ENCODE data around the gene ACER1. TPM values are rescaled to one million over a fixed set of nuclear protein-coding genes. Genes with fewer than 3 reads are reported as not detected.
"Not testable (repeated sequence)": the region's sequence is repeated elsewhere in the genome, so short reads cannot be mapped to it uniquely, and the experiment has no call there.

The ACER1 gene
- total and polyA plus RNA-seq, 4 donors = 0.07 TPM; not detected in 3

DNA sequence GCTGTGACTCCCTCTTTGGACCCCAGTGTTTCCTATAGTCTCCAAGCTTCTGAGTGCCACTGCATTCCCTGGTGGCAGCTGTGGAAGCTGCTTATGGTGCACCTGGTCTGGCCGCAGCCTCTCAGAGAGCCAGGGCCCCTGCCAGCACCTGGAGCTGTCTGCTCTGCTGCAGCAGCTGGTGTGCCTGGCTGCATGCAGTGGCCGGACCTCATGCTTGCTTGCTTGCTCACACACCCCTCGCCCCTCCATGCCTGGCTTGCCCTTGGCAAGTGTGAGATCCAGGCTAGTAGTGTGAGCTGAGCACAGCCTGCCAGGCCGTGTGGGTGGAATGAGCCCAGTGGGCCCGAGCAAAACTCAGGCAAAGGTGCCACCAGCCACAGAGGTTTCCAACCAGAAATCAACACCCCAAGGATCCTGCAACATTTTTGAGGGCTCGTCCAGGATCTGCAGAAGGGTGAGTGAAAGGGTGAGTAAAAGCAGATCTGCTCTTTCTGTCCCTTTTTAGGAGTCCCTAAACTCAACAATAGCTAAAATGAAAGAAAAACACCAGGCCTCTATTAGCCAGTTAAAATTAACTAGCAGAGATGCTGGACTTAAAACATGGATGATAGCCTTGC, 46.0 kb downstream of the ACER1 start:
- H3K36me3 ChIP-seq (ENCODE audit: control insufficient read depth in 4 of 4, insufficient read depth in 3 of 4, low read depth in 1 of 4, low read length in 3 of 4) = no peaks in the 10 kb centered on the region
- peak overlapping the region in 2 of 3 donors; percentile 37 to 38 for H3K4me3 ChIP-seq (ENCODE audit: low read depth in 1 of 3, low read length in 3 of 3)
- TF ChIP-seq FOXA2 (IDR thresholded peaks at IDR 0.05) (no peak), TAF1 (conservative IDR thresholded peaks at IDR 0.05) (no peak), NR2F2 (IDR thresholded peaks at IDR 0.05) (no peak), HNF4G (IDR thresholded peaks at IDR 0.05) (no peak), RXRA (IDR thresholded peaks at IDR 0.05) (no peak), ATF3 (IDR thresholded peaks at IDR 0.05) (no peak), RAD21 (IDR thresholded peaks at IDR 0.05) (no peak), FOXA1 (IDR thresholded peaks at IDR 0.05) (no peak), REST (IDR thresholded peaks at IDR 0.05) (no peak), HNF4A (conservative IDR thresholded peaks at IDR 0.05) (no peak), ZBTB33 (IDR thresholded peaks at IDR 0.05) (no peak), GABPA (IDR thresholded peaks at IDR 0.05 in 1 of 2, conservative IDR thresholded peaks at IDR 0.05 in 1 of 2) (no peak), SP1 (IDR thresholded peaks at IDR 0.05) (no peak), JUND (IDR thresholded peaks at IDR 0.05) (no peak)
- H3K27ac ChIP-seq (ENCODE audit: low read depth in 1 of 2, low read length in 2 of 2) = no peak overlapping the region
- no peaks in the 10 kb centered on the region for H3K4me1 ChIP-seq (ENCODE audit: control insufficient read depth in 4 of 4, insufficient read depth in 4 of 4, low read length in 3 of 4)
- 84% methylated on average over 6 of the region's 6 CpGs for WGBS
- H3K27me3 ChIP-seq (ENCODE audit: control insufficient read depth in 4 of 4, insufficient read depth in 4 of 4, low read length in 3 of 4) = no peaks in the 10 kb centered on the region
- peaks cover 24 to 38% (median 28%) of the 10 kb centered on the region in 4 donors for H3K9me3 ChIP-seq (ENCODE audit: control insufficient read depth in 4 of 4, low read length in 3 of 4)
- no peak for DNase-seq (ENCODE audit: low spot score)
- no peak overlapping the region for H3K9ac ChIP-seq (ENCODE audit: low read depth in 1 of 2, low read length in 2 of 2)

- peak overlapping the region in 2 of 3 donors; percentile 10 to 37 for H3K4me3 ChIP-seq (ENCODE audit: low read depth in 1 of 3, low read length in 3 of 3)
- H3K27ac ChIP-seq (ENCODE audit: low read depth in 1 of 2, low read length in 2 of 2) = no peak overlapping the region
- DNase-seq (ENCODE audit: low spot score) = no peak
- no peak overlapping the region for H3K9ac ChIP-seq (ENCODE audit: low read depth in 1 of 2, low read length in 2 of 2)
- H3K27me3 ChIP-seq (ENCODE audit: control insufficient read depth in 4 of 4, insufficient read depth in 4 of 4, low read length in 3 of 4) = no peaks in the 10 kb centered on the region
- TF ChIP-seq RAD21 (IDR thresholded peaks at IDR 0.05) (no peak), HNF4G (IDR thresholded peaks at IDR 0.05) (no peak), JUND (IDR thresholded peaks at IDR 0.05) (no peak), RXRA (IDR thresholded peaks at IDR 0.05) (no peak), GABPA (IDR thresholded peaks at IDR 0.05 in 1 of 2, conservative IDR thresholded peaks at IDR 0.05 in 1 of 2) (no peak), ATF3 (IDR thresholded peaks at IDR 0.05) (no peak), HNF4A (conservative IDR thresholded peaks at IDR 0.05) (no peak), REST (IDR thresholded peaks at IDR 0.05) (no peak), YY1 (IDR thresholded peaks at IDR 0.05) (no peak), CTCF (IDR thresholded peaks at IDR 0.05; ENCODE audit: low read depth, low read length, missing input control) (no peak)
- H3K9me3 ChIP-seq (ENCODE audit: control insufficient read depth in 4 of 4, low read length in 3 of 4) = peaks cover 17 to 31% (median 22%) of the 10 kb centered on the region in 4 donors
- H3K4me1 ChIP-seq (ENCODE audit: control insufficient read depth in 4 of 4, insufficient read depth in 4 of 4, low read length in 3 of 4) = no peaks in the 10 kb centered on the region
- WGBS = 79% methylated on average over 4 of the region's 4 CpGs
- no peaks in the 10 kb centered on the region for H3K36me3 ChIP-seq (ENCODE audit: control insufficient read depth in 4 of 4, insufficient read depth in 3 of 4, low read depth in 1 of 4, low read length in 3 of 4)
Observed at GRCh38 chr19:6286676-6287075, 46.7 kb downstream of the ACER1 start.

DNA sequence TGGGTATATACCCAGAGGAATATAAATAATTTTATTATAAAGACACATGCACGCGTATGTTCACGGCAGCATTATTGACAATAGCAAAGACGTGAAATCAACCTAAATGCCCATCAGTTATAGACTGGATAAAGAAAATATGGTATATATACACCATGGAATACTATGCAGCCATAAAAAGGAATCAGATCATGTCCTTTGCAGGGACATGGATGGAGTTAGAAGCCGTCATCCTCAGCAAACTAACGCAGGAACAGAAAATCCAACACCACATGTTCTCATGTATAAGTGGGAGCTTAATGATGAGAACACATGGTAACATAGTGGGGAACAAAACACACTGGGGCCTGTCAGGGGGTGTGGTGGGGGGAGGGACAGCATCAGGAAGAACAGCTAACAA, 51.0 kb downstream of the ACER1 start:
- peaks cover 8 to 14% (median 10%) of the 10 kb centered on the region in 4 donors for H3K9me3 ChIP-seq (ENCODE audit: control insufficient read depth in 4 of 4, low read length in 3 of 4)
- not testable (repeated sequence) for H3K4me3 ChIP-seq (ENCODE audit: low read depth in 1 of 3, low read length in 3 of 3); H3K27me3 ChIP-seq (ENCODE audit: control insufficient read depth in 4 of 4, insufficient read depth in 4 of 4, low read length in 3 of 4); H3K27ac ChIP-seq (ENCODE audit: low read depth in 1 of 2, low read length in 2 of 2); H3K9ac ChIP-seq (ENCODE audit: low read depth in 1 of 2, low read length in 2 of 2); DNase-seq (ENCODE audit: low spot score); H3K36me3 ChIP-seq (ENCODE audit: control insufficient read depth in 4 of 4, insufficient read depth in 3 of 4, low read depth in 1 of 4, low read length in 3 of 4)
- peaks cover 6 to 18% (median 14%) of the 10 kb centered on the region in 4 donors for H3K4me1 ChIP-seq (ENCODE audit: control insufficient read depth in 4 of 4, insufficient read depth in 4 of 4, low read length in 3 of 4)
- 88% methylated on average over 6 of the region's 6 CpGs for WGBS

Measured in liver (tissue), 9 donors.